ENCODE measurements around the gene EFNA2.

Gene EFNA2

DNA sequence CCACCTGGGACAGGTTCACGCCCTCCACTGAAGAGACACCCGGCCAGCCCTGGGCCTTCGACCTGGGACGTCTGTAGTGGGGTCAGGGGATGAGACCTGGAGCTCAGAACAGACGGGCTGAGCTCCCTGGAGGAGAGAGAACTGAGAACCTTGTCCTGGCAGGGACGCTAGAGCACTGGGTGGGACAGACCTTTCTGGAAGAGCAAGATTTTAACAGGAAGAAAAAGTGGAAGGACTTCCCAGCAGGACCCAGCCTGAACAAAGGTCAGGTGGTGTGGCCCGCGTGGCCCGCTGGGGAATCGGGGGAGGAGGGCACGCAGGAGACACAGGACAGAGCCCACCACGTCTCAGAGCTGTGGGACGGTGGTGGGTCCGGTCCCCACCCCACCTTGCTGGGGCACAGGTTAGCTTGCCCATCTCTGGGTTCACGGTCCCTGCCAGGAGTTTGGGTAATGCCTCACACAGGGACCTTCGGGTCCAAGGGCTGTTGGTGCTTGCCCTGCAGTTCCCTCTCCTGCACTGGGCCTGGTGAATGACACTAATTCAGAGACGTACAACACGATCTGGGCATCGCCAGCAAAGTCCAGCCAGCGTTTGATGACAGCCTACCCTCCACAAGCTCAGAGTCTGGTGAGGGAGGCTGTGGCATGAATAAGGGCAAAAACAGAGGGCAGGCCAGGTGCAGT, 1.2 kb upstream of the EFNA2 start:
- Histone ChIP-seq H3K27ac (ENCODE audit: low read depth, low read length) (no peak overlapping the region), H3K36me3 (ENCODE audit: control insufficient read depth in 5 of 5, insufficient read depth in 5 of 5, low read length in 5 of 5) (peaks cover 0 to 2% (median 1%) of the 10 kb centered on the region in 5 donors), H3K9me3 (ENCODE audit: control insufficient read depth in 5 of 5, low read length in 5 of 5) (no peaks in the 10 kb centered on the region), H3K4me1 (ENCODE audit: control insufficient read depth in 5 of 5, insufficient read depth in 5 of 5, low read length in 5 of 5) (peaks cover 0 to 17% (median 13%) of the 10 kb centered on the region in 5 donors), H3K4me3 (ENCODE audit: low read depth in 1 of 5, low read length in 5 of 5) (no peak overlapping the region), H3K27me3 (ENCODE audit: control insufficient read depth in 5 of 5, insufficient read depth in 4 of 5, low read length in 5 of 5) (peaks cover 51 to 61% (median 59%) of the 10 kb centered on the region in 5 donors), H3K9ac (ENCODE audit: low read length in 5 of 5) (no peak overlapping the region)

DNA sequence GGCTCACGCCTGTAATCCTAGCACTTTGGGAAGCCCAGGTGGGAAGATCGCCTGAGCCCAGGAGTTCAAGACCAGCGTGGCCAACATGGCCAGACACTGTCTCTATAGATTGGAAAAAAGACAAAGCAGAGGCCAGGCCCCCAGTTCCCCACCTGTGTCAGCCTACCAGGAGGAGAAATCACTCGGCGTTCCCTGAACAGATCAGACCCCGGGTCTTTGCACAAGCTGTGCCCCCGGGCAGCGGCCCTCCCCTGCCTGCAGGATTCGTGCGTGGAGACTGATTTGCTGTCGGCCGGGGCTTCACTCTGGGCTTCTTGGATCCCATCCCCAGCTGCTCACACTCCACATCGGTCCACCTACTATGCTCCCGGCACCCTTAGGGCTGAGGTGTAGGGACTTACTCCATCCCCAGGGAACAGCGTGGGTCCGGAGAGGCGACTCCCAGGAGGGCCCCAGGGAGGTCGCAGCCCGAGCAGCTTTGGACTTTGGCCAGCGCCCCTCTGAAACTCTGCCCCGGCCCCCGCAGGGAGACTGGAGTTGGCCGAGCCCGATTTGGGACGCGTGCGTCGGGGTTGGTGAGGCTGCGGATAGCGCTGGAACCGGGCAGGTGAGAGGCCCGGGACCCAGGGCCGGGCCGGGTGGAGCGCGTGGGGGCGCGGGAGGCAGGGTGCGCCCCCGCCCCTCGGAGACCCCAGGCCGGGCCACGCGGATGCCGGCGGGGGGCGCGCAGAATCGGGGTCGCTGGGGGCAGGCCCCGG, 515 bp upstream of the EFNA2 start:
- Histone ChIP-seq H3K4me3 (ENCODE audit: low read depth in 1 of 5, low read length in 5 of 5) (no peak overlapping the region), H3K9ac (ENCODE audit: low read length in 5 of 5) (no peak overlapping the region), H3K9me3 (ENCODE audit: control insufficient read depth in 5 of 5, low read length in 5 of 5) (no peaks in the 10 kb centered on the region), H3K27me3 (ENCODE audit: control insufficient read depth in 5 of 5, insufficient read depth in 4 of 5, low read length in 5 of 5) (peaks cover 52 to 68% (median 65%) of the 10 kb centered on the region in 5 donors), H3K36me3 (ENCODE audit: control insufficient read depth in 5 of 5, insufficient read depth in 5 of 5, low read length in 5 of 5) (no peaks in the 10 kb centered on the region), H3K4me1 (ENCODE audit: control insufficient read depth in 5 of 5, insufficient read depth in 5 of 5, low read length in 5 of 5) (peaks cover 0 to 14% (median 8%) of the 10 kb centered on the region in 5 donors), H3K27ac (ENCODE audit: low read depth, low read length) (no peak overlapping the region)

DNA sequence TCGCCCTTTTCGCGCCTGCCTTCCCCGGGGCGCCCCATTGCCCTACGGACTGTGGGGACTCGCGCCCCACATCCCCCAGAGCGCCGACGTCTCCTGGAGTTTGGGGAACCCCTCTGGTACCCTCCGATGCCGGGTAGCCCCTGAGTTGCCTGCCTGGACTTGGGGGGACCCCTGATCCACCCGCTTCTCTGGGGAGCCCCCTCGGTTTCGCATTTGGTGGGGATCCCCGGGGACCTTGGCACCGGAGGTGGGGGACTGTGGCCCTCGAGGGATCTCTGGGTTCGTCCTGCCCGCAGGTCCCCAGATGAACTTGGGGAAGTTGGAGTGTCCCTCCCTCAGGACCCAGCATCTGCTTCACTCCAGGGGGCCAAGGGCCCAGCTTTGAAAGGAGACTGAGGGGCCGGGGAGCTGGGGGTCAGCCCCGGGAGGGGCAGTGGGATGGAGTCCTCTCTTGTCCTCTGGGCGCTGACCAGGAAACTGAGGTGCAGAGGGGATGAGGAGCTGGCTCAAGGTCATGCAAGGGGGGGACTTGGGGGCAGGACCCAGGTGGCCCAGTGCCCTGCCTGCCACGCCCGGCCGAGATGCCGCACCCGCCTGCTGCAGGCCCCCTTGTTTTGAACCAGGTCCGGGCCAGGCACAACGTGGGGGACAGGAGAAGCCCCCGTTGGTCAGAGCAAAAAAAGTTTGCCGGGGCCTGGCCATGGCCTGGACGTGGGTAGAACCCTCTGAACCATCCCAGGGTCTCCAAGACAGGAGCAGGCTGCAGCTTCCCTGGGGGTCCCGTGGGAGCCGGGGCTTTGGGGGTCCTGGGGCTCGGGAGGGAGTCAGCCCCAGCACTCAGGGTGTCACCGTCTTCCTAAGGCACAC, 1.0 kb downstream of the EFNA2 start:
- Histone ChIP-seq H3K9me3 (ENCODE audit: control insufficient read depth in 5 of 5, low read length in 5 of 5) (no peaks in the 10 kb centered on the region), H3K9ac (ENCODE audit: low read length in 5 of 5) (no peak overlapping the region), H3K27ac (ENCODE audit: low read depth, low read length) (no peak overlapping the region), H3K4me3 (ENCODE audit: low read depth in 1 of 5, low read length in 5 of 5) (no peak overlapping the region), H3K27me3 (ENCODE audit: control insufficient read depth in 5 of 5, insufficient read depth in 4 of 5, low read length in 5 of 5) (peaks cover 54 to 83% (median 76%) of the 10 kb centered on the region in 5 donors), H3K4me1 (ENCODE audit: control insufficient read depth in 5 of 5, insufficient read depth in 5 of 5, low read length in 5 of 5) (peaks cover 0 to 14% (median 8%) of the 10 kb centered on the region in 5 donors), H3K36me3 (ENCODE audit: control insufficient read depth in 5 of 5, insufficient read depth in 5 of 5, low read length in 5 of 5) (no peaks in the 10 kb centered on the region)

DNA sequence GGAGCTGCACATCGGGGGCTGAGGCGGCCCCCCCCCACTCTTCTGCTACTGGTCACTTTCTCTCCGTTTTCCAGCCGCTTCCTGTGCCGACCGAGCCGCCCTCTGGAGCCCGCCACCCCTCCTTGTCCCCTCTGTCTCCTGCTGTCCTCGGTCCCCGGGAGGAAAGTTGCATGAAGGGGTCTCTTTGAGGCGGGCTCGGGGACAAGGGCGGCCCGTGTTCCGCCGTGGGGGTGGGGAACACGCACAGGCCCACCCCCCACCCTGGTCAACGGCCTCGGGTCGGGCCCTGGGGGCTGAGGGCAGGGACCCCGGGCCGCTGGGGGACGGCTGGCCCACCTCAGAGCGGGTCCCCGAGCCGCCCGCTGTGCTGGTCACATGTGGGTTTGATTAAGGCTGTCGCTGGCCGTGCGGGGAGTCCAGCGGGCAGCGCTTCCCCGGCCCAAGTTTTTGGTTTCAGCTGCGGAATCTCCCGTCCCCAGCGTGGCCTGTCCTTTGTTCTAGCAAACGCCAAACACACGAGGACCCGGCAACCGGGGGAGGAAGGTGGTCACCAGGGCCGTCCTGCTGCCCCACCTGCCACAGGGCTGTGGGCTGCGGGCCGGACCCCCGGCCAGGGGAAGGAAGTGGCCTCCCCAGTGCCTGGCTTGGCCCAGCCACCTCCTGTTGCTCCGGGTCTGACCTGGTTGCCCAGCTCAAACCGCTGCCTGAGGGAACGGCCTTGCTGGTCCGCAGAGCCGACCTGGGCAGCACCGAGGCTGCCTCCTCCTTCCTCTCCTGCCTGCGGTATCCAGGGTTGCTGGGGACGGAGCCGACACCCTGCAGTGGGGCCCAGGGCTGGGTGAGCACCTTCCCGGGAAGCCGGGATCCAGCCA, 1.9 kb downstream of the EFNA2 start:
- no peak overlapping the region for H3K9ac ChIP-seq (ENCODE audit: low read length in 5 of 5)

DNA sequence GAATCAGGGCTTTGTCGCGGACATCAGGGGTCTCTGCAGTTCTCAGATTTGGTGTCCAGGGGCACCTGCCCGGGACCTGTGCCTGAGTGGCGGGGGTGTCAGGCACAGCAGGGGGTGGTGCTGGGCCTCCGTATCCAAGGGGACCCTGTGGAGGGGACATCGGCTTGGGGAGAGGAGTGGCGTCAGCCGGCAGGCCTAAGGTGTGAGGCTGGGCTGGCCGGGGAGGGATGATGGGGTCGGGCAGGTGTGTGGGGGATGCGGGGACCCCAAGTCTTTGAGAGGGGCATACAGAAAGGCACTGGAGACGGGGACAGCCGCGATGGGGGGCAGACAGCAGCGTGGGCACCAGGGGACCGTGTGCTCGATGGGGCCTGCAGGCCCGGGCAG, 2.5 kb downstream of the EFNA2 start:
- no peak overlapping the region for H3K4me3 ChIP-seq (ENCODE audit: low read depth in 1 of 5, low read length in 5 of 5)
- H3K9me3 ChIP-seq (ENCODE audit: control insufficient read depth in 5 of 5, low read length in 5 of 5) = no peaks in the 10 kb centered on the region
- no peaks in the 10 kb centered on the region for H3K36me3 ChIP-seq (ENCODE audit: control insufficient read depth in 5 of 5, insufficient read depth in 5 of 5, low read length in 5 of 5)
- H3K27me3 ChIP-seq (ENCODE audit: control insufficient read depth in 5 of 5, insufficient read depth in 4 of 5, low read length in 5 of 5) = peaks cover 64 to 91% (median 83%) of the 10 kb centered on the region in 5 donors
- no peak overlapping the region for H3K27ac ChIP-seq (ENCODE audit: low read depth, low read length)
- peaks cover 0 to 14% (median 8%) of the 10 kb centered on the region in 5 donors for H3K4me1 ChIP-seq (ENCODE audit: control insufficient read depth in 5 of 5, insufficient read depth in 5 of 5, low read length in 5 of 5)
- no peak overlapping the region for H3K9ac ChIP-seq (ENCODE audit: low read length in 5 of 5)

More for the DNA sequence above, 1.9 kb downstream of the EFNA2 start:
- H3K36me3 ChIP-seq (ENCODE audit: control insufficient read depth in 5 of 5, insufficient read depth in 5 of 5, low read length in 5 of 5) = no peaks in the 10 kb centered on the region
- peaks cover 63 to 91% (median 83%) of the 10 kb centered on the region in 5 donors for H3K27me3 ChIP-seq (ENCODE audit: control insufficient read depth in 5 of 5, insufficient read depth in 4 of 5, low read length in 5 of 5)
- no peak overlapping the region for H3K4me3 ChIP-seq (ENCODE audit: low read depth in 1 of 5, low read length in 5 of 5)
- no peaks in the 10 kb centered on the region for H3K9me3 ChIP-seq (ENCODE audit: control insufficient read depth in 5 of 5, low read length in 5 of 5)
- no peak overlapping the region for H3K27ac ChIP-seq (ENCODE audit: low read depth, low read length)
- H3K4me1 ChIP-seq (ENCODE audit: control insufficient read depth in 5 of 5, insufficient read depth in 5 of 5, low read length in 5 of 5) = peaks cover 0 to 14% (median 8%) of the 10 kb centered on the region in 5 donors

DNA sequence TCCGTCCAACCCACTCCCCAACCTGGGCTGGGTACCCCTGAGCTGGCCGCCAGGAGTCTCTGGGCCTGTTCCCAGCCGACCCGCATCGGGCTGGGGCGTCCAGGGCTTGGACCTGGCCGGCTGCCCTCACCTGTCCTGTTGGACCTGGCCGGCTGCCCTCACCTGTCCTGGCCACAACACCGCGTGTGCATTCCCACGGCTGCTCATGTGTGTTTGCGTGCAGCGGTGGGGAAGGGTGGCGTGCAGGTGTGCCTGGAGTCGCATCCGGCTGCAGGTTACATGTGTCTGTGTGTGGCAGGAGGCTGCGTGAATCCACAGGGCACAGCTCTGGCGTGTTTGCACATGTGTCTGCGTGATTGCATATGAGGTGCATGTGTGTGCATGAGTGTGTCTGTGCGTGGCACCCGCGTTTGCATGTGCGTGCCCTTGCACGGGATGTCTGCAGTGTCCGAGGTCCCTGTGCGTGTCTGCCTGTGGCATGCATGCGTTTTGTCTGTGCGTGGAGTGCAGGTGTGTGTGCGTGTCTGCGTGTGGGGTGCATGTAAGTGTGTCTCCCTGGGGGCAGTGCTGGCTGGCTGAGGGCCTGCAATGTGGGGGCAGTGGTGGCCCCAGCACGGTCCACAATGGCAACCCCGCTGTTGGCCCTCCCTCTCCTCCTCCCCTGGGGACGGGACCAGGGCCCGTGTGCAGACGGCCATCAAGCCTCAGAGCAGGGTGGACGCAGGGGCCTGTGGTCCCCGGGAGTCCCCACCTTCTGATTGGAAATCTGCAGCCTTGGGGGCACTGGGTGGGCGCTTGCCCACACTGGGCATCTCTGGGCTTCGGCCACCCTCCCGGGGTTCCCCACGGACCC, 3.4 kb downstream of the EFNA2 start:
- no peak overlapping the region for H3K9ac ChIP-seq (ENCODE audit: low read length in 5 of 5)
- no peaks in the 10 kb centered on the region for H3K36me3 ChIP-seq (ENCODE audit: control insufficient read depth in 5 of 5, insufficient read depth in 5 of 5, low read length in 5 of 5)
- no peaks in the 10 kb centered on the region for H3K9me3 ChIP-seq (ENCODE audit: control insufficient read depth in 5 of 5, low read length in 5 of 5)
- H3K4me3 ChIP-seq (ENCODE audit: low read depth in 1 of 5, low read length in 5 of 5) = no peak overlapping the region
- peaks cover 62 to 91% (median 82%) of the 10 kb centered on the region in 5 donors for H3K27me3 ChIP-seq (ENCODE audit: control insufficient read depth in 5 of 5, insufficient read depth in 4 of 5, low read length in 5 of 5)
- peaks cover 0 to 14% (median 8%) of the 10 kb centered on the region in 5 donors for H3K4me1 ChIP-seq (ENCODE audit: control insufficient read depth in 5 of 5, insufficient read depth in 5 of 5, low read length in 5 of 5)
- H3K27ac ChIP-seq (ENCODE audit: low read depth, low read length) = no peak overlapping the region

DNA sequence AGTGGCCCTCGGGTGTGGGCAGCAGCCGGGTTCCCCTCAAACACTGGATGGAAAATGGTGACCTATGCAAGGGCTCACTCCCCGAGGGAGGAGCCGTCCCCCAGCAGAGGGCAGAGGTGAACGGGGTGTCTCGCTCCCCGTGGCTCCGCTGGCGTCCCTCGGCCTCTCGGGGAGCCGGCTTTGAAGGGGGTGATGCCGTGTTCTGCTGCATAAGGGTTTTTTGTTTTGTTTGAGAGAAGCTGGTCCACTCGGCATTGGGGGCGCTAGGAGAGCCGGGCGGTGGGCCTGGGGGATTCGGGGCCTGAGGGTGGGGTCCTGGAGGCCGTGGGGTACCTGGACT, 4.0 kb downstream of the EFNA2 start:
- Histone ChIP-seq H3K27me3 (ENCODE audit: control insufficient read depth in 5 of 5, insufficient read depth in 4 of 5, low read length in 5 of 5) (peaks cover 59 to 91% (median 82%) of the 10 kb centered on the region in 5 donors), H3K4me1 (ENCODE audit: control insufficient read depth in 5 of 5, insufficient read depth in 5 of 5, low read length in 5 of 5) (peaks cover 0 to 14% (median 8%) of the 10 kb centered on the region in 5 donors), H3K9ac (ENCODE audit: low read length in 5 of 5) (no peak overlapping the region), H3K36me3 (ENCODE audit: control insufficient read depth in 5 of 5, insufficient read depth in 5 of 5, low read length in 5 of 5) (no peaks in the 10 kb centered on the region), H3K9me3 (ENCODE audit: control insufficient read depth in 5 of 5, low read length in 5 of 5) (no peaks in the 10 kb centered on the region), H3K4me3 (ENCODE audit: low read depth in 1 of 5, low read length in 5 of 5) (no peak overlapping the region), H3K27ac (ENCODE audit: low read depth, low read length) (no peak overlapping the region)

DNA sequence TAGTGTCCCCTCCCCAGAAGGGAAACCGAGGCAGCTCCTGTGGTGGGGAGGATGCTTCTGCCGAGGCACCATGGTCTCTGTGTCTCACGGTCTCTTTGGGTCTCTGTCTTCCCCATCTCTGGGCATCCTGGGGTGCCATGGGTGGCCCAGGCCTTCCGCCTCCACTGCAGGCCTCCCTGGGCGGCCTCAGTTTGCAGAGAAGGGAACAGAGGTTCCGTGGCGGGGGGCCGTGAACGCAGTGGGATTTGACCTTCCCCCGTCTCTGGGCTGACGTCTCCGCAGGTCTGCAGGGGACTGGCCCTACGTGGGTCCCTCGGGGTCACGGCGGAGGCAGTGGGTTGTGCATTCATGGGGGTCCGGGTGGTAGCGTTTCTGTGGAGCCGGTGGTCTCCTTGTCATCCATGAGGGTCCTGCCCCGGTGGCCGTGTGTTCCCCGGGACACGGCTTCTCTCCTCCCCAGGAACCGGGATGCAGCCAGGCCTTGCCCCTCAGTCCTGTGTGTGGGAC, 4.6 kb downstream of the EFNA2 start:
- H3K9ac ChIP-seq (ENCODE audit: low read length in 5 of 5) = no peak overlapping the region
- H3K27me3 ChIP-seq (ENCODE audit: control insufficient read depth in 5 of 5, insufficient read depth in 4 of 5, low read length in 5 of 5) = peaks cover 55 to 91% (median 82%) of the 10 kb centered on the region in 5 donors
- H3K27ac ChIP-seq (ENCODE audit: low read depth, low read length) = no peak overlapping the region
- no peak overlapping the region for H3K4me3 ChIP-seq (ENCODE audit: low read depth in 1 of 5, low read length in 5 of 5)
- H3K9me3 ChIP-seq (ENCODE audit: control insufficient read depth in 5 of 5, low read length in 5 of 5) = no peaks in the 10 kb centered on the region
- H3K36me3 ChIP-seq (ENCODE audit: control insufficient read depth in 5 of 5, insufficient read depth in 5 of 5, low read length in 5 of 5) = no peaks in the 10 kb centered on the region
- peaks cover 0 to 14% (median 9%) of the 10 kb centered on the region in 5 donors for H3K4me1 ChIP-seq (ENCODE audit: control insufficient read depth in 5 of 5, insufficient read depth in 5 of 5, low read length in 5 of 5)
